HG02885 (cell line): ENCODE measurements around the gene NAB2.
A peak's percentile ranks its signal among the peaks of the same experiment; 100 is the strongest.
"Not testable (repeated sequence)": the region's sequence is repeated elsewhere in the genome, so short reads cannot be mapped to it uniquely, and the experiment has no call there.

Source experiments
- ATAC-seq: cut with Tn5 transposase; IDR thresholded peaks from one replicate; pipeline ENCODE4 v1.9.1; 2021; ENCODE audit warnings: mild to moderate bottlenecking; ENCODE audit not compliant: unreplicated experiment, poor library complexity

NAB2 gene

DNA sequence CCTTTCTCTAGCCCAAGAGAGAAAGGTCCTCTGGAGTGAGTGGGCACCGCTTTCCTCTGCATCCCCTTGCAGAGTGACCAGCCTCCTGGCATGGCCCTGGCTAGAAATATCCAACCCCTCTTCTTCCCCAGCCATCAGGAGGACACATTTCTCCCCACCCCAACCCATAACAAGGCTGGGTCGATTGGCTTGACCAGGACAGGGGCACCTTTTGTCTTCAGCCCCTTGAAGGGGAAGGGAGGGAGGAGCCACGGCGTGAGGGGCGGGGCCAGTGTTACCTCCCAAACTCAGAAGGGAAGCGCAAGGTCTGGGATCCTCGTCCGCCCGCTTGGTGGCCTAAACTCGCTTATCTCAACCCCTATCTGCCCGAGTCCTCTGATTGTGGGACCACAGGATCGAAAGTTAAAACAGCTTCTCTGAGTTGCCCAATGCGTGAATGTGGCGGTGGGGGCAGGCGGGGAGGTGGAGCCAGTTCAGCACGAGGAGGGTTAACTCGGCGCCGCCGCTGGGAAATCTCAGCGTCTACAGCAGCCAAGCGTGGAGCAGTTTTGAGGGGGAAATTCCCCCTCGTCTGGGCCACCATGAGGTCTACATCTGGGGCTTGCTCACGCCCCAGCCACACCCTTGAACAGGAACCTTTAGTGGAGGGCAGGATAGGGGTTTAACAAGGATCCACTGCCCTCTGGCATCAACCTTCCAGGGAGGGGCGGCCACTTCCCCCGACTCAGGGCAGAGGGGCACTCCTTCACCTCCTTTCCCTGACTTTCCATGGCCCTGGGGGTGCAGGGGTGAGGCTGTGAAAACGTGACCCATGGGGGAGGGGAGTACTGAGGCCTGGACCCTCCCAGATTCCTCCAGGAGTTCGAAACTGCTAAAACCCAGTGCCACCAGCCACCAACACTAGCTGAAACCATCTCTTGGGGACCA, 21.5 kb downstream of the NAB2 start:
- ATAC-seq = peak; percentile 48

DNA sequence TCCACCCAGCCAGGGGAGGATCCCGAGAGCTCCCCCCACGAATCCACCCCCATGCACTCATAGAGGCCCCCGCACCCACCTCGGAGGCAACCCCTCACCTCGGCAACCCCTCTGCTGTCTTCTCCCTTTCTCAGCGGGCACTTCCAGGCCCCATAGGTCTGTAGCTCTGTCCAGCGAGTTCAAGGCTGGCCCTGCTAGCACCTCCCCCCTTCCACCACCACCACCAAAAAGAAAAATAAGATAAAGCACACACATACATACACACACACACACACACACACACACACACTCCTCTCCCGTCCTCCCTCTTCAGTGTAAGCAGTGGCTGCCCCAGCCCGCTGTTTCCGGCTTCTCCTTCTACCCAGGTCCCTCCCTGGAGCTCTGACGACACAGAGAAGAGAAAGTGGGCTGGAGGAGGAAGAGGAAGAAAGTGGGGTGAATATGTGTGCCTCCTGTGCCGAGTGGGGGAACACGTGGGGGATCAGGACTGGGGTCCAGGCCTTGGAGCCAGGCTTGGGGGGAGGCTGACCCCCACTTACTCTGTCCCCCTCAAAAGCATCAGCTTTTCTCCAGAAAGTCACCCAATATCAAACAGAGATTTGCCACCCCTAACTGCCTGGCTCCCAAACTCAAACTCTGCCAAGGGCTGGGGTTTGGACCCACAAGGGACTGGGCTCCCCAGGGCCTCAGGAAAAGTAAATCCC, 22.3 kb downstream of the NAB2 start, which contains the start of gene STAT6:
Gene STAT6 (minus strand): TSS at position 332 of the 704 bp plus-strand sequence. CDS start 3,084 bp downstream, outside the sequence.
- peak; percentile 69 for ATAC-seq

DNA sequence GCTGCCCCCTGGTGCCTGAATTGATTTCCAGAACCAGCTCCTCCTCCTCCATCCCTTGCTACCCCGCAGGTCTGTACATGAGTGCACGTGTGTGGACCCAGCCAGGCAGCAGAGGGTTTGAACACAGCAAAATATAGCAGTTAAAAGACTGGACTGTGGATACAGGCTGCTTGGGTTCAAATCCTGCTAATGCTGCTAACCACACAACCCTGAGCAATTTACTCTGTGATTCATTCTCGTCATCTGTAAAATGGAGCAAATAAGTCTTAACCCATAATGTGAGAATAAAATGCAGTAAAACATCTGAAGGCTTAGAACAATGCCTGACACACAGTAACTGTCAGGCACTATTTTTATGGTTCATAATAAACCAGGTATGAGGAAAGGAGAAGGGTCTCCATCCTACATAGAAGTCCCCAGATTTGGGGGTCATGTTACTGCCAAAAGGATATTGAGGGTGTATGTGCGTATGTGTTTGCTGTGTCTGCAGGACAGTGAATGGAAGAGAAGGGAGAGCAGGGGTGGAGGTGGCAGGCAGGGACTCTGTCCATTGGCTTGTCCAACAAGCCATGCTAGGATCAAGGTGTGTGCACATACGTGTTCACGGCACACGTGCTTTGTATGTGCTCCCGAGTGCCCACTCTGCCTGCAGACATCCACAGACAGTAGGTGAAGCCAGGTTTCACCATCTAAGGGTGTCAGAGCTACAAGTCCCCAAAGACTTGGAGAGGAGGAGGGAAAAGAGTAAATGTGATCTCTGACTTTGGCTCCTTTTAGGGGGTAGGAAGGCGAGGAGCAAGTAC, 23.8 kb downstream of the NAB2 start:
- ATAC-seq = peak; percentile 65

- no peak for ATAC-seq
Measured at GRCh38 chr12:57116580-57117281, 27.8 kb downstream of the NAB2 start.

GRCh38 chr12:57118711-57119271, 29.9 kb downstream of the NAB2 start:
- ATAC-seq = no peak

DNA sequence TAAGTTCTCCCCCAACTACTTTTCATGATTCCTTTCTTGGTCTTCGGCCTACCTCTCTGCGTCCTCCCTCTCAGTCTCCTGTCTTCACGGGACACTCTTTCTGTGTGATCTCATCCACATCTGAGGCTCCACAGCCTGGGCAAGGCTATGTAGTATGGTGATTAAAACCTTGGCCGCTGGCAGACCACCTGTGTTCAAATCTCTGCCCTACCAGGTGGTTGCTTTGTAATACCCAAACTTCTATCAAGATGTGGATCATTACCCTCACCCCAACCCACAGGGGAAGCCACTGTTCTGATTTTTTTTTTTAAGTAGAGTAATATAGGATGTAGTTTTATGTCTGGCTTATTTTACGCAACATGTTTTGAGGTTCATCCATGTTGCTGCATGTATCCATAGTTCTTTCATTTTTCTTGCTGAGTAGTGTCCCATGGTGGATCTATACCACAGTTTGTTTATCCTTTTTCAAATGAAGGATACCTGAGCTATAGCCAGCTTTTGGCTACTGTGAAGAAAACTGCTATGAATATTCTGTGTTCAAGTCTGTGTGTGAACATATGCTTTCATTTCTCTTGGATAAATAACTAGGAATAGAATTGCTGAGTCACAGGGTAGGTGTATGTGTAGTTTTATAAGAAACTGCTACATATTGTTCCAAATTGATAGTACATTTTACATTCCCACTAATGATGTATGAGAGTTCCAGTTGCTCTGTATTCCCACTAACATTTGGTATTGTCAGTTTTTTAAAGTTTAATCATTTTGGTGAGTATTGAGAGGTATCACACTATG, 30.6 kb downstream of the NAB2 start:
- no peak for ATAC-seq

DNA sequence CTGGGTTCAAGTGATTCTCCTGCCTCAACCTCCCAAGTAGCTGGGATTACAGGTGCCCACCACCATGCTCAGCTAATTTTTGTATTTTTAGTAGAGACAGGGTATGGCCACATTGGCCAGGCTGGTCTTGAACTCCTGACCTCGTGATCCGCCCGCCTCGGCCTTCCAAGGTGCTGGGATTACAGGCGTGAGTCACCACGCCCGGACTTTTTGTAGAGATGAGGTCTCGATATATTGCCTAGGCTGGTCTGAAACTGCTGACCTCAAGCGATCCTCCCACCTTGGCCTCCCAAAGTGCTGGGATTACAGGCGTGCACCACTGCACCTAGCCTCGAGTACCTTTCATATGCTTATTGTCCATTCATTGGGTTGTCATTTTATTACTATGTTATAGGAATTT, 31.8 kb downstream of the NAB2 start:
- ATAC-seq = not testable (repeated sequence)

- ATAC-seq = no peak
Measured at GRCh38 chr12:57123813-57124212, 34.9 kb downstream of the NAB2 start.

DNA sequence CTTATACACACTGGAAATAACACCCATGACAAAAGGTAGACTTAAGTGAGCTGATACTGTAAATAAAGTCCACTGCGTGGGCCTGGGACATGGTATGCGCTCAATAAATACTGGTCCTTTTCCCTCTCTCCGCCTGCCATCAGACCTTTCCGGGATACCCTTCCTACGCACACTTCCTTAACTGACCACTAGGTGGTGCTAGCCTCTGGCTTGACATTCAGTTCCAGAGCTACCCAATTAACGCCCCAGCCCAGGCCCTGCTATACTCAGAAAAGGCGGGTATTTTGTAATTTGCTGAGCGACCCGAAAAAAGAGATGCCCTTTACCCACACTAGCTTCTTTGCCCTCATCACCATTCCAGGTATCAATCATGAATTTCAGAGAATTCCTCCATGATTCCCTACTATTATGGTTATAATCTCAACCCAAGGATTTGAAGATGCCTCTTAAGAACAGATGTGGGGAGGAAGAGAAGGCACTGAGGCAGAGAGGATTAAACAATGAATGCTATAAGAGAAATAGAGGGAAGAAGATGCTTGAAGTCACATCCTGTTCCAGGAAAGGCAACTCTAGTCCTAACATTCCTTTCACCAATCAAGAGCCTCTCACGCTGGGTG, 35.5 kb downstream of the NAB2 start:
- no peak for ATAC-seq

DNA sequence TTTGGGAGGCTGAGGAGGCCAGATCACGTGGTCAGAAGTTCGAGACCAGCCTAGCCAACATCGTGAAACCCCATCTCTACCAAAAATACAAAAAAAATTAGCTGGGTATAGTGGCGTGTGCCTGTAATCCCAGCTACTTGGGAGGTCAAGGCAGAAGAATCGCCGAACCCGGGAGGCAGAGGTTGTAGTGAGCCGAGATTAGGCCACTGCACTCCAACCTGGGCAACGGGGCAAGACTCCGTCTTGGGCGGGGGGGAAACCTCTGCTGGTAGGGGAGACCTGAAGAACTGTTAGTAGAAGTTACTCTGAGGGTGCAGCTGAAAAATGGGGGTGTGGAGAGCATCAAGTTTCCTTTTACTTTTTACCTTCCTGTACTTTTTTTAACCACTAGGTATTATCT, 37.1 kb downstream of the NAB2 start:
- ATAC-seq = no peak

DNA sequence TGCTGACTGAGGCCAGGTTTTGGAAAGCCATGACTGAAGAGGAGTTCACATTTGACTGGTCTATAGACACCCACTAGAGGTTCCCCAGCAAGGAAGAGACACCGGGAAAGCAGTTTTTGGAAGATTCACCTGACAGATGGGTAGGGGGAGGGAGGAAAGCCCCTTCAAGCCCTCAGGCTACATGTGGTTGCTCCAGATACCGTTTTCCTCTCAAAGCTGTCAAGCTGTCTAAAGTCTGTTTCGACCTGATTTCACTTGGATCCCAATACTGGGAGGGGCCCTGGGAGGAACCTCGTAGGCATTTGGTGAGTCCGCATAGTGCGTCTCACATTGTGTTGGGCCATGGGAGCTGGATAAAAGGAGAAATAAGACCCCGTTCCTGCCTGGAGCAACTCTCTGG, 37.6 kb downstream of the NAB2 start:
- ATAC-seq = no peak

DNA sequence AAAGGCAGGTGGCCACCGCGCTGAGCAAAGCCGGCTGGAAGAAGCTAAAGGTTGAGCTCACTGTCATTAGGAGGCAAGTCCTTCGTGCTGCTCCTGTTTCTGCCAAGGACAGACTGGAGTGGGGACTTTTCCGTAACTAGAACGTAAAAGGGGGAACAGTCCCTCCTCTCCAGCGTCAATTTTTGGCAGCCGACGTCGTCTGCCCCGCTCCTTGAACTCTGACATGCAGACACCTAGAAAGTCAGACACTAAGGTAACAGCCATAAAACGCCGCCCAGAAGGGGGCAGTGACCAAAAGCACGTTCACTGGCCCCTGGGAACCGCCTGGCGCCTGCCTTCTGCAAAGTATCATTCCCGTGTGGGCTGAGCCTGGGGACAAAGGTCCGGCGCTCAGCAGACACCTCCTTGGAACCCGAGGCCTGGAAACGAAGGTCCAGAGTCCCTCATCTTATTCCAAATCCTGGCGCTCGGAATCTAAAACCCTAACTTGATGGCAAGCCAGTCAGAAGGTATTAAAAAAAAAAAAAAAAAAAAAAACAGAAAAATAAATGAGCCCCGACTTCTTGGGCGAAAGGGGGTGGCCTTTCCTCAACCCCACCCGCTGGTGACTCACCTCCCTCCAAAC, 38.3 kb downstream of the NAB2 start:
- no peak for ATAC-seq

DNA sequence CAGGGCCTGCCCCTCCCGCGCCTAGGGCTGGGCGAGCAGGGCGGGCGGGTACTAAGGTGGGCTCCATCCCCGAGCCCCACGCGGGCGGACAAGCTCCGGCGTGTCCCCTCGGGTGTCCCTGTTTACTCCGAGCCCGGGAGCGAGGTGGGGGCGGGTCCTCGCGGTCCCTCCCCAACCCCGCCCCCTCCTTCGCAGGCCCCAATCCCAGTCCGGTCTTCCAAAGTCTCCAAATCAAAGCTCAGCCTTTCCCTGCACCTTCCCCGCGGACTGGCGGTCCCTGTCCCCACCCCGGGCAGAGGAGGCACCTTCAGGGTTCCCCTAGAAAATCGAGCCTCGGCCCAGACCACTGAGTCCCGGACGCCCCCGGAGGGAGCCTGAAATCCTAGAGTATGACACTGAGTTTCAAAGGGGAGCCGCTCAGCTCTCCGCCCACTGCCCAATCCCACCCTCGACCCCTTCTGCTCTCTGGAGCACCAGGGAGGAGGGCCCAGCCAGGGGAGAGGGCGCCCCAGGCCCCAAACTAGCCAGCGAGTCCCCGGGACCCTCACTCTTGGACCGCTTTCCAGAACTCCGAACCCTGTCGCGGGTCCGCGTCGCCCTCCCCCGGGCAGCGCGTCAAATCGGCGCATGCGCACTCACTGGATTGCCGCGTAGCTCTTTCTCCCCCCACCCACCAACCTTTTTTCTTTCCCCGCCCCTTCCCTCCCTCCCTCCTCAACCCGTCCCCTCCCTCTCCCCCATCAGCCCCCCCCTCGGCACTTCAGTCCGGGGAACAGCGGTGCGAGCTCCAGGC, 39.0 kb downstream of the NAB2 start, which contains the start of gene LRP1:
Gene LRP1 (plus strand): TSS at position 758 of the 793 bp plus-strand sequence. CDS start 482 bp downstream, outside the sequence.
- ATAC-seq = no peak

GRCh38 chr12:57128519-57129247, 39.8 kb downstream of the NAB2 start:
- no peak for ATAC-seq

- ATAC-seq = no peak
Measured at GRCh38 chr12:57129321-57129842, 40.5 kb downstream of the NAB2 start.

GRCh38 chr12:57129889-57130288, 41.0 kb downstream of the NAB2 start:
- no peak for ATAC-seq
